NT2/D1 (cell line): Measurements from ENCODE around the gene NAPSA.

ENCODE experiments used
- DNase-seq: peaks from one replicate; pipeline ENCODE4 v3.0.0-alpha.2; 2011; ENCODE audit warnings: low read depth, low spot score
- H3K27me3 ChIP-seq: 2 replicates; pipeline ENCODE4 v1.6.0; 2011; ENCODE audit warnings: mild to moderate bottlenecking; ENCODE audit not compliant: insufficient read length, insufficient read depth
- H3K36me3 ChIP-seq: 2 replicates; pipeline ENCODE4 v1.6.1; 2011; ENCODE audit warnings: mild to moderate bottlenecking, low read length, mixed read lengths; ENCODE audit not compliant: insufficient read depth, insufficient read length
- H3K4me1 ChIP-seq: 2 replicates; pipeline ENCODE4 v1.5.1; 2011; ENCODE audit not compliant: insufficient read depth, insufficient read length
- H3K4me3 ChIP-seq: 2 replicates; pipeline ENCODE4 v1.5.1; 2011; ENCODE audit warnings: low read depth; ENCODE audit not compliant: insufficient read length
- H3K9ac ChIP-seq: 2 replicates; pipeline ENCODE4 v1.6.0; 2011; ENCODE audit warnings: low read depth; ENCODE audit not compliant: insufficient read length
- H3K9me3 ChIP-seq: 2 replicates; pipeline ENCODE4 v1.5.1; 2011; ENCODE audit warnings: mild to moderate bottlenecking, low read length; ENCODE audit not compliant: insufficient read depth
- SUZ12 ChIP-seq: IDR thresholded peaks from 2 replicates; pipeline ENCODE4 v1.6.1; 2011; ENCODE audit not compliant: insufficient read length, insufficient read depth; ENCODE audit errors: extremely low read depth
- YY1 ChIP-seq: IDR thresholded peaks from 2 replicates; pipeline ENCODE4 v1.6.1; 2011; ENCODE audit not compliant: insufficient read length, insufficient read depth
- ZNF274 ChIP-seq: IDR thresholded peaks from 2 replicates; pipeline ENCODE4 v1.6.1; 2011; ENCODE audit warnings: mild to moderate bottlenecking, low read depth, low read length

Gene NAPSA

GRCh38 chr19:50383852-50384684 is 18.6 kb upstream of the NAPSA start, which contains the start of gene POLD1:
TSS of gene POLD1 (plus strand) at chr19:50384347. CDS start at chr19:50398852, 14,505 bp downstream.
- H3K36me3 ChIP-seq = peaks cover 66% of the 10 kb centered on the region
- peak within 1 kb of the TSS; percentile 85 for H3K4me3 ChIP-seq
- no peaks in the 10 kb centered on the region for H3K27me3 ChIP-seq
- no peak for TF ChIP-seq SUZ12
- no peak for TF ChIP-seq ZNF274
- no peak for TF ChIP-seq YY1
- peaks cover 2% of the 10 kb centered on the region for H3K4me1 ChIP-seq
- peak within 1 kb of the TSS; percentile 94 for H3K9ac ChIP-seq
- DNase-seq = peak; percentile 92
- peaks cover under 1% of the 10 kb centered on the region; the same call in 1 of the 2 replicates for H3K9me3 ChIP-seq

DNA sequence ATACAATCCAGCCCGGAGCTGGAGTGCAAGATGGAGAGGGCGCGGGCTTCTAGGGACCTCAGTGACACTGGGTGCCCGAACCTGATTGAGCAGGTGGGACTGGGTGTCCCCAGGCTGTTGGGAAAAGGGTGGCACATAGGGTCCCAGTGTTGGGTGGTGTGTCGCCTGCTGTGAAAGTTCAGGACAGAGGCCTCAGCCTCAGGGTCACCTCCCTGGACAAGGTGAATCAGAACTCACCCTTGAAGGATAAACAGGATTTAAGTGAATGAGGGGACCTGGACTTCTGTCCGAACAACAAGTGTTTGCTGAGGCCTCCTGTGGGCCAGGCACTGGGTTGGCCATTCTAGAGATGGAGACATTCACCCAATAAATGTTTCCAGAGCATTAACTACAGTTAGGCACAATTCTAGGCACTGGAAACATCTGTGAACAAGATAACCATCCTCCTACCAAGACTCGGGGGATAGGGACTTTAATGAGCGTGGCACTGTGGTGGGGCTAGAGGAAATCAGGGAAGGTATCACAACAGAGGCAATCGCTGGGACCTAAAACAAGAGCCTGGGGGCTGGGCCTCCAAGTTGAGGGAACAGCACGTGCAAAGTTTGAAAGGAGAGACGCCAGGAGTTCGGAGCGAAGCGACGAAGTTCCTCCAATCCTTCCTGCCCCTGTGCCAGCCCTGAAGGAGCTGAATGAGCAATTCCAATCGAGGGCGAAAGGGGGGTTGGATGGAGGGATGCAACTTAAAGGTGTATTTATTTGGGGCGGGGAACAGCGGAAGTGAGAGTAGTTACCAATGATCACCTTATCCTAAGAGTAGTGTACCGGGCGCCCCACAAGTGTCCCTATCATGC is 17.8 kb upstream of the NAPSA start:
- no peak for DNase-seq
- TF ChIP-seq YY1 (no peak), ZNF274 (no peak)
- peak overlapping the region; percentile 76 for H3K9ac ChIP-seq
- H3K27me3 ChIP-seq = no peaks in the 10 kb centered on the region
- H3K9me3 ChIP-seq = no peaks in the 10 kb centered on the region
- H3K4me1 ChIP-seq = peaks cover 2% of the 10 kb centered on the region
- peak overlapping the region; percentile 32 for H3K4me3 ChIP-seq
- peaks cover 68% of the 10 kb centered on the region for H3K36me3 ChIP-seq

- no peak overlapping the region for H3K9ac ChIP-seq
- peaks cover 66% of the 10 kb centered on the region for H3K36me3 ChIP-seq
- no peaks in the 10 kb centered on the region for H3K27me3 ChIP-seq
- peaks cover 4% of the 10 kb centered on the region for H3K4me1 ChIP-seq
- no peak for DNase-seq
- no peaks in the 10 kb centered on the region for H3K9me3 ChIP-seq
- no peak overlapping the region for H3K4me3 ChIP-seq
- TF ChIP-seq YY1 (no peak), ZNF274 (no peak), SUZ12 (no peak)
Measured at GRCh38 chr19:50381881-50382729, 16.7 kb upstream of the NAPSA start.

GRCh38 chr19:50380751-50381151 is 15.3 kb upstream of the NAPSA start:
- H3K9ac ChIP-seq = no peak overlapping the region
- DNase-seq = no peak
- peaks cover 58% of the 10 kb centered on the region for H3K36me3 ChIP-seq
- peaks cover 4% of the 10 kb centered on the region for H3K4me1 ChIP-seq
- no peak overlapping the region for H3K4me3 ChIP-seq
- TF ChIP-seq YY1 (no peak), ZNF274 (no peak), SUZ12 (no peak)
- no peaks in the 10 kb centered on the region for H3K9me3 ChIP-seq
- H3K27me3 ChIP-seq = no peaks in the 10 kb centered on the region

- Histone ChIP-seq H3K27me3 (no peaks in the 10 kb centered on the region), H3K4me1 (peaks cover 3% of the 10 kb centered on the region), H3K36me3 (peaks cover 58% of the 10 kb centered on the region), H3K4me3 (no peak overlapping the region), H3K9me3 (no peaks in the 10 kb centered on the region), H3K9ac (no peak overlapping the region)
- DNase-seq = no peak
- TF ChIP-seq YY1 = no peak
- TF ChIP-seq ZNF274 = no peak
- no peak for TF ChIP-seq SUZ12
Measured at GRCh38 chr19:50380137-50380536, 14.7 kb upstream of the NAPSA start.

DNA sequence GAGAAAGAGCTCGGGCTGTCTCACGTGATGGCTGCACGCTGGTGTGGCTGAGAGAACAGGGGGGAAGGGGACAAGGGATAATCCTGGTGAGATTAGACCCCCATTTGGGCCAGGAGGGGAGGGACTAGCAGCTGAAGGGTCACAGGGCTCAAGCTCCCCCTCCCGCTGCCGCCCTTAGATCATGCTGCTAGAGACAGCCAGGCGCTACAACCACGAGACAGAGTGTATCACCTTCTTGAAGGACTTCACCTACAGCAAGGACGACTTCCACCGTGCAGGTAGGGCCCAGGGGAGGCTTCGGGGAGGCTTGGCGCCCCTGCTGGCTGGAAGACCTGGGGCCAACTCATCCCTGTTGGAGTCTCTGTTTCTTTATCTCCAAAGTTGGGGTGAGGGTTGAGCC is 14.2 kb upstream of the NAPSA start:
- Histone ChIP-seq H3K4me3 (no peak overlapping the region), H3K27me3 (no peaks in the 10 kb centered on the region), H3K9me3 (no peaks in the 10 kb centered on the region), H3K36me3 (peaks cover 58% of the 10 kb centered on the region), H3K9ac (no peak overlapping the region), H3K4me1 (peaks cover 3% of the 10 kb centered on the region)
- TF ChIP-seq ZNF274 = no peak
- TF ChIP-seq YY1 = no peak
- no peak for DNase-seq
